Measurements from ENCODE around the gene CHRNB4.

The CHRNB4 gene

DNA sequence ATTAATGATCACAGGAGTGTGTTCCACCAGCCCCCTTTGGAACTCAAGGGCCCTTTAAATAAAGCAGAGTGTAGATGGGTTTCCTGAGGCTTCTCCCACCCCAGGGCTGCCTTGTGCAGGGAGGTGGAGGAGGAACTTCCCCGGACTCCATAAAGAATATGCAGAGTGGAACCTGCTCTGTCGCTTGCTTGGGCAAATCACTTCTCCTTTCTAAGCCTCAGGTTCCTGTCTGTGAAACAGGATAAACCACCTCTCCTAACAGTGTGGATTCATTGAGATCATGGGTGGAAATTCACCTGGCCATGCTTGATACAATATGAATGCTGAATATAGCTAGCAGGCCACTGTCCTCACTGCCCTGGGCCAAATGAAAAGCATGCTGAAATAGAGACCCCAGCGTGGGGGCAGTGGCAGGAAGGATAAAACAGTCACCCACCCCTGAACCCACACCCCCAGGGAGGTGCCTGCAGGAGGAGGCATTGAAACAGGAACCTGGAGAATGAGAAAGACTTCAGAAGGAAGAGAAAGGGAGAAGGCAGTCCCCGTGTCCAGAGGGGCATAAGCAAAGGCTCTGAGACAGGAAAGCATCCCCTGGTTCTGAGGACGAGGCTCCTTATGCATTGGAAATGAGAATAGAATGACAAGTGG, 41.1 kb upstream of the CHRNB4 start:
- H3K27ac ChIP-seq: no peak overlapping the region
- TF ChIP-seq, protein P1, sequence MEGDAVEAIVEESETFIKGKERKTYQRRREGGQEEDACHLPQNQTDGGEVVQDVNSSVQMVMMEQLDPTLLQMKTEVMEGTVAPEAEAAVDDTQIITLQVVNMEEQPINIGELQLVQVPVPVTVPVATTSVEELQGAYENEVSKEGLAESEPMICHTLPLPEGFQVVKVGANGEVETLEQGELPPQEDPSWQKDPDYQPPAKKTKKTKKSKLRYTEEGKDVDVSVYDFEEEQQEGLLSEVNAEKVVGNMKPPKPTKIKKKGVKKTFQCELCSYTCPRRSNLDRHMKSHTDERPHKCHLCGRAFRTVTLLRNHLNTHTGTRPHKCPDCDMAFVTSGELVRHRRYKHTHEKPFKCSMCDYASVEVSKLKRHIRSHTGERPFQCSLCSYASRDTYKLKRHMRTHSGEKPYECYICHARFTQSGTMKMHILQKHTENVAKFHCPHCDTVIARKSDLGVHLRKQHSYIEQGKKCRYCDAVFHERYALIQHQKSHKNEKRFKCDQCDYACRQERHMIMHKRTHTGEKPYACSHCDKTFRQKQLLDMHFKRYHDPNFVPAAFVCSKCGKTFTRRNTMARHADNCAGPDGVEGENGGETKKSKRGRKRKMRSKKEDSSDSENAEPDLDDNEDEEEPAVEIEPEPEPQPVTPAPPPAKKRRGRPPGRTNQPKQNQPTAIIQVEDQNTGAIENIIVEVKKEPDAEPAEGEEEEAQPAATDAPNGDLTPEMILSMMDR (conservative IDR thresholded peaks at IDR 0.05): no peak
- TF ChIP-seq ZFX (IDR thresholded peaks at IDR 0.05): no peak

DNA sequence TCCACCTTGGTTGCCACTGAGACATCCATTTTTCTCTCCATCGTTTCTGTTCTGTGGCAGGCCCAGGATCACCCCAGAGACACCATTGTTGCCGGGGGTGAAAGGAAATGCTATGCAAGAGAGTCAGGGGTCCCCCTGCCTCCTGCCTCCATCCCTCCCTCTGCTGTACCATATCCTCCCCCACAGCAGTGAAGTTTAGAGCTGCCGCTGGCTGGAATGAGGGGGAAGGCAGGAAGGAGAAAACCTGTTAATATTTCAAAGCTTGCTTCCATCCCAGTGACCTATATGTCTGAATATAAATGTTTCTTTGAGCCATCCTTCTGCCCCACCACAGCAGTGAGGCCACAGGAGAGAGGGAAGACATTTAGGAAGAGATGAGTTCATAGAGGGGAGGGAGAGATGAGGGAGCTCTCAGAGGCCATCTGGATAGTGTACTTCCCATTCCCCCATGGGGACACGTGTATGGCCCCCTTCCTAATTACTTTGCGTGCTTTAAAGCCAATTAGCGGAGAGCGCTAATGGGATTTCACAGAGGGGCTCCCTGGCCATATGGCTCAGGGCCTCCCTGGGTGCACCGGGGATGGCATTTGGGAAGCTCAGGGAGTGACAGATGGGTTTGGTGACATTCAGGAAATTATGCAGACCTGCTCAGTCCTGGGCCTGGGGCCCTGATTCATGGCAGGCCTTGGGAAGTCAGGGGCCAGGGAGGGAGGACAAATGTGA, 40.4 kb upstream of the CHRNB4 start:
- no peak overlapping the region for H3K27ac ChIP-seq
- TF ChIP-seq ZFX (IDR thresholded peaks at IDR 0.05): no peak
- TF ChIP-seq, protein P1 (conservative IDR thresholded peaks at IDR 0.05): no peak

DNA sequence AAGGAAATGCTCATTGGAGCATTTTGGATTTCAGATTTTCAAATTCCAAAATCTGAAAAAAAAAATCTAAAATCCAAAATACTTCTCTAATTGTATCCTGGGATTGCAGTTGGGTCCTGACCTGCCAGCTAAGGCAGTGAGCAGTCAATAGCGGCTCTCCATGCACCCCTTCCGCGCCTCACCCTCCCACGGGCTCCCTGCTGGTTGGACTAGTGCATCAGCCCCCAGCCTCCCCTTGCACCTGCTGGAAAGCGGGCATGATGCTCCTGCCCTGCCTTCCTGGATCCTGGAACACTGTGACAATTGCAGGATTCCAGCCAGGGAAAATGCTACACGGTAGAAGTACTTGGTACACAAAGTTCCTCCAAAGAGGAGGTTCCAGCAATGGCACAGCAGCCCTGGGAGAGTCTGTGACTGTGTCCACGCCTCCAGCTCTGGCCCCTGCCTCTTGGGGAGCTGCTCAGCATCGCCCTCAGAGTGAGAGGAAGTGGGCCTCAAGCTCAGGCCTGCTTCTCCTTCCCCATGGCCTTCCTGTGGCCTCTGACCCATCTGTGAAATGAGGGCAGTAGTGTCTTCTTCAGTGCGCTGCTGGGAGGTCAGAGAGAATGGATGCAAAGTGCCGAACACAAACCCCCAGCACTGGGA, 39.5 kb upstream of the CHRNB4 start:
- TF ChIP-seq ZFX (IDR thresholded peaks at IDR 0.05): no peak
- TF ChIP-seq, protein P1 (conservative IDR thresholded peaks at IDR 0.05): no peak
- H3K27ac ChIP-seq: no peak overlapping the region

DNA sequence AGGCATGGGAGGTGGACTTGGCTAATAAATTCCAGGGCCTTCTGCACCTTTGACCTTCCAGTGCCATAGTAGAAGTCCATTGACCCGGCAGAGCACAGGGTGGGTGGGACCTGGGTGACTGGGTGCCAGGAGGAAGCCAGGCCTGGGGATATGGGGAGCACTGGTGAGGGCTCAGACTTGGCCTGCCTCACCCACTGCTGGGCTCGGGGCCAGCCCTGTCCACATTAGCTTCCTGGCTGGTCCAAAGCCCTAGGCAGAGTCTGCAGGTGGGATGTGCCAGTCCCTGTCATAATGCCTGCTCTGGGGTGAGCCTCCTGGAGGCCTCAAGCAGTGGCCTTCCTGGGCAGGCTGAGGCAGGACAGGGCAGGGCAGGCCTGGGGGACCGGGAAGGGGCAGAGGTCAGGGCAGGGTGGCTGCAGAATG, 38.1 kb upstream of the CHRNB4 start:
- no peak overlapping the region for H3K27ac ChIP-seq
- no peak for TF ChIP-seq ZFX (IDR thresholded peaks at IDR 0.05)
- TF ChIP-seq, protein P1 (conservative IDR thresholded peaks at IDR 0.05): no peak

DNA sequence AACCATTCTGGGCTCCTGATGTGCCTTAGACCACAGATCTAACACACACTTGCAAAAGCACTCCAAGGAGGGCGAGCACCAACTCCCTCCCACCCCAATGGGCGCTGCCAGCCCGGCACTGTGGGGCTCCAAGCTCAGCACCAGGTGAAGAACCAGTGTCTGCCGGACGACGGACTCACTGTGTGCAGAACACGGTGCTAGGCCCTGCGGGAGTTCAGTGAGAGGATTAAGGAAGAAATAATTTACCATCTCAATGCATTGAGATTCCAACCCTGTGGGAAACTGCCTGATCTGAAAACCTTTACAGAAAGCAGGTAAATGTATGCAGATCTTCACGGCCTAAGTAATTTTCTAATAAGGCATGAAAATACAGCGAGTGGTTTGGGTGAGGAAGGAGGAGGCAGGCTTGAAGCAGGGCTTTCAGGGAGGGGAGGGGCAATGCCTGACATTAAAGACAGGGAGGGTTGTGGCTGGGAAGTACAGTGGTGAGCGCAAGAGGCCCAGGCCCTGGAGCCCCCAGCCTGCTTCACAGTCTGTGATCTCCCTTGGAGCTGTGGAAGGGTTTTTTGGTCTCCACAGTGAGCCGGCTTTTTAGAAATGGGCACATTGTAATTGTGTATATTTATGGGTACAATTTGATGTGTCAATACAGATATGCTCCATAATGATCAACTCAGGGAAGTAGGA, 35.6 kb upstream of the CHRNB4 start:
- no peak overlapping the region for H3K27ac ChIP-seq
- no peak for TF ChIP-seq ZFX (IDR thresholded peaks at IDR 0.05)
- TF ChIP-seq, protein P1 (conservative IDR thresholded peaks at IDR 0.05): no peak

DNA sequence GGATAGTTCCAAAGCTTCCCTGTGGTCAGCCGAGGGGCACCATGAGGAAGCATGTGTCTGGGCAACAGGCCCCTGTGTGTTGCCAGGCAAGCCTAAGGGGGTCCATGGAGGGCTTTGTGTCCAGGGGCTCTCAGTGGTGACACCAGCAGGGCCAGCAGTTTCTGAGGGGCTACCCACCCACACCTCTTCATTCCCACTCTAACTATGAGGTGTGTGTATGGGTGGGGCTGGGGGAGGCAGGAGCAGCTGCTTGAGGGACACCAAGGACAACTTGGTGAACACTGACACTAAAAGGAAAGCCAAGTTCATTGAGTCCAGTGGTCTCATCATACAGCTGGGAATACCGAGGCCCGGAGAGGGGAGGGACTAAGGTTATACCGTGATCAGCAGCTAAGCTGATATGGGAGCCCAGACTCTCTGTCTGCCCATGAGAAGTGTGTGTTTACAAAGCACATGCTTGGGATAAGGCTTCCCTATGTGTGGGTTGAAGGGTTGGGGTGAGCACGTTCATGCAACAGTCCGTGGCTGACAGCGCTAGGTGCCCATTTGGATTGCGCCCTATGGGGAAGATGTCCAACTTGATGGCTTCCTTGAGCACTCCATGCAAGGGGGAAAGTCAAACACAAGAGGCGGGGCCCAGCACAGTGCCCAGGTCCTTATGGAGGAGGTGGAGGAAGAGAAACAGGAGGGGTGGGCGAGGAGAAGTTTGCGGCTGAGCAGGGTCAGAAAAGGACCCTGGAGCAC, 34.8 kb upstream of the CHRNB4 start:
- no peak overlapping the region for H3K27ac ChIP-seq
- TF ChIP-seq ZFX (IDR thresholded peaks at IDR 0.05): no peak
- TF ChIP-seq, protein P1 (conservative IDR thresholded peaks at IDR 0.05): no peak
